CD4-positive, alpha-beta T cell treated with Interleukin-4 for 4 hours (primary cell): Measurements from ENCODE around the gene NVL.

ENCODE experiments used
- DNase-seq: peaks from one replicate; pipeline ENCODE4 v3.0.0-alpha.2; 2020

Gene NVL

GRCh38 chr1:224276771-224277487, 53.0 kb downstream of the NVL start:
- DNase-seq: no peak

GRCh38 chr1:224274970-224275626, 54.9 kb downstream of the NVL start:
- DNase-seq: no peak

GRCh38 chr1:224273641-224274040, 56.3 kb downstream of the NVL start:
- no peak for DNase-seq

GRCh38 chr1:224271106-224271505, 58.9 kb downstream of the NVL start:
- no peak for DNase-seq

GRCh38 chr1:224267925-224268324, 62.0 kb downstream of the NVL start:
- no peak for DNase-seq

GRCh38 chr1:224266915-224267856, 62.8 kb downstream of the NVL start:
- no peak for DNase-seq

GRCh38 chr1:224266105-224266914, 63.7 kb downstream of the NVL start:
- DNase-seq: no peak

GRCh38 chr1:224264321-224264720, 65.7 kb downstream of the NVL start:
- DNase-seq: no peak

- no peak for DNase-seq
Measured at GRCh38 chr1:224262373-224263054, 67.5 kb downstream of the NVL start.

- DNase-seq: no peak
Measured at GRCh38 chr1:224259986-224260385, 70.0 kb downstream of the NVL start.

- DNase-seq: no peak
Measured at GRCh38 chr1:224258351-224258750, 71.6 kb downstream of the NVL start.

GRCh38 chr1:224256640-224257039, 73.3 kb downstream of the NVL start:
- DNase-seq: no peak

GRCh38 chr1:224253721-224254120, 76.3 kb downstream of the NVL start:
- no peak for DNase-seq

- DNase-seq: no peak
Measured at GRCh38 chr1:224252479-224252878, 77.5 kb downstream of the NVL start.

GRCh38 chr1:224251741-224252146, 78.2 kb downstream of the NVL start:
- DNase-seq: no peak

- peak; percentile 24 for DNase-seq
Measured at GRCh38 chr1:224245188-224245587, 84.8 kb downstream of the NVL start.

GRCh38 chr1:224238756-224239155, 91.2 kb downstream of the NVL start:
- no peak for DNase-seq

GRCh38 chr1:224238212-224238611, 91.8 kb downstream of the NVL start:
- no peak for DNase-seq

- DNase-seq: no peak
Measured at GRCh38 chr1:224237119-224237881, 92.7 kb downstream of the NVL start.

GRCh38 chr1:224235813-224236493, 94.0 kb downstream of the NVL start:
- DNase-seq: no peak

- no peak for DNase-seq
Measured at GRCh38 chr1:224234017-224234416, 96.0 kb downstream of the NVL start.
